OCI-LY3 (cell line): ENCODE measurements around the gene WBP2.

Experiments
- H2AFZ ChIP-seq: fragments of 200-600, 300-600 bp; shearing (Covaris generic); 2 replicates; pipeline ENCODE4 v1.6.0; 2014; ENCODE audit warnings: antibody characterized with exemption, low read depth, low read length
- H3K27ac ChIP-seq: fragments of 200-600, 300-600 bp; sonication (generic); 2 replicates; pipeline ENCODE4 v1.5.1; 2014; ENCODE audit warnings: mild to moderate bottlenecking, low read length, moderate library complexity, mixed read lengths
- H3K27me3 ChIP-seq: fragments of 200-600, 300-600 bp; sonication (generic); 2 replicates; pipeline ENCODE4 v1.6.1; 2014; ENCODE audit warnings: low read depth, low read length, mixed read lengths
- H3K36me3 ChIP-seq: fragments of 200-600, 300-600 bp; sonication (generic); replicated peaks from 2 replicates; pipeline ENCODE3; 2014; ENCODE audit warnings: low read depth, low read length, mixed read lengths
- H3K4me1 ChIP-seq: fragments of 300-600, 200-600 bp; sonication (generic); 2 replicates; pipeline ENCODE4 v1.6.1; 2014; ENCODE audit warnings: low read length, mixed read lengths
- H3K4me2 ChIP-seq: fragments of 200-600, 300-600 bp; sonication (generic); 2 replicates; pipeline ENCODE4 v1.6.1; 2014; ENCODE audit warnings: low read length, mixed read lengths
- H3K4me3 ChIP-seq: fragments of 300-600, 200-600 bp; sonication (generic); 2 replicates; pipeline ENCODE4 v1.5.1; 2014; ENCODE audit warnings: antibody characterized with exemption, mild to moderate bottlenecking, low read length, moderate library complexity
- H3K79me2 ChIP-seq: fragments of 300-600, 200-600 bp; shearing (Covaris generic); 2 replicates; pipeline ENCODE4 v1.6.1; 2014; ENCODE audit warnings: mild to moderate bottlenecking, low read length, mixed read lengths
- H3K9ac ChIP-seq: fragments of 300-600, 200-600 bp; shearing (Covaris generic); 2 replicates; pipeline ENCODE4 v1.6.0; 2014; ENCODE audit warnings: mild to moderate bottlenecking, low read length, moderate library complexity
- H3K9me3 ChIP-seq: fragments of 200-600, 300-600 bp; shearing (Covaris generic); 2 replicates; pipeline ENCODE4 v1.6.1; 2014; ENCODE audit warnings: low read length, mixed read lengths; ENCODE audit not compliant: insufficient read depth
- H4K20me1 ChIP-seq: fragments of 200-600, 300-600 bp; sonication (generic); 2 replicates; pipeline ENCODE4 v1.6.1; 2016; ENCODE audit warnings: low read length, mixed read lengths; ENCODE audit not compliant: insufficient read depth
- EZH2phosphoT487 ChIP-seq: fragments of 200-600 bp; shearing (Covaris generic); IDR thresholded peaks from 2 replicates; pipeline ENCODE4 v1.6.1; 2018; ENCODE audit warnings: antibody characterized with exemption, mixed run types, low read depth
- TF ChIP-seq, protein P1 (sequence below): fragments of 200-600, 300-600 bp; sonication (generic); IDR thresholded peaks from 2 replicates; pipeline ENCODE4 v1.5.1; 2014; ENCODE audit warnings: antibody characterized with exemption, low read length, low read depth

Gene WBP2

DNA sequence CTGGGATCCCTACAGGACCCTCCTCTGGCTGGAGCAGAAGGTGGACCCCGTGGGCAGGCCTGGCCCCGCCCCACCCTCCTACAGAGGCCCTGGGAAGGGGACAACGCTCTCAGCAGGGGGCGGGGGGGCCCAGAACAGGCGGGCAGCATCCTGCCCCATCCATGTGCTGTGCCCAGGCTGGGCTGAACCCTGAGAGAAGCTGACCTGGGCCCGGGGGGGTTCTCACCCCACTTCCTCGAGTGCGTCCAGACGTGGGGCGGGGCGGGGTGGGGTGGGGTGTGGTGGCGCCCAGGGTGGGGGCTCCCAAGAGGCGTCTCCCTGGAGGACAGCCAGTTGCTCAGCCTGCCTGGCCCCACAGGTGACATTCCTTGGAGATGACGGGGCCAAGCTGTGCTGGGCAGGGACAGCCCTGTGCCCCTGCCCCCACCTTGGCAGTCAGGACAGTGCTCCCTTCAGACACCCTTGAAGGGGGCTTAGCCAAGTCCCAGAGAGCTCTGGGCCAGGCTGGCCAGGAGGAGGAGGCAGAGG, 10.5 kb downstream of the WBP2 start:
- Histone ChIP-seq H3K36me3 (peaks cover 23% of the 10 kb centered on the region), H3K4me1 (peaks cover 20% of the 10 kb centered on the region), H3K9ac (peak overlapping the region; percentile 84), H2AFZ (no peak overlapping the region), H4K20me1 (no peaks in the 10 kb centered on the region), H3K9me3 (no peaks in the 10 kb centered on the region), H3K4me3 (peak overlapping the region; percentile 84), H3K27ac (peak overlapping the region; percentile 50), H3K79me2 (no peaks in the 10 kb centered on the region), H3K4me2 (peak overlapping the region; percentile 94), H3K27me3 (no peaks in the 10 kb centered on the region)
- TF ChIP-seq, protein P1, sequence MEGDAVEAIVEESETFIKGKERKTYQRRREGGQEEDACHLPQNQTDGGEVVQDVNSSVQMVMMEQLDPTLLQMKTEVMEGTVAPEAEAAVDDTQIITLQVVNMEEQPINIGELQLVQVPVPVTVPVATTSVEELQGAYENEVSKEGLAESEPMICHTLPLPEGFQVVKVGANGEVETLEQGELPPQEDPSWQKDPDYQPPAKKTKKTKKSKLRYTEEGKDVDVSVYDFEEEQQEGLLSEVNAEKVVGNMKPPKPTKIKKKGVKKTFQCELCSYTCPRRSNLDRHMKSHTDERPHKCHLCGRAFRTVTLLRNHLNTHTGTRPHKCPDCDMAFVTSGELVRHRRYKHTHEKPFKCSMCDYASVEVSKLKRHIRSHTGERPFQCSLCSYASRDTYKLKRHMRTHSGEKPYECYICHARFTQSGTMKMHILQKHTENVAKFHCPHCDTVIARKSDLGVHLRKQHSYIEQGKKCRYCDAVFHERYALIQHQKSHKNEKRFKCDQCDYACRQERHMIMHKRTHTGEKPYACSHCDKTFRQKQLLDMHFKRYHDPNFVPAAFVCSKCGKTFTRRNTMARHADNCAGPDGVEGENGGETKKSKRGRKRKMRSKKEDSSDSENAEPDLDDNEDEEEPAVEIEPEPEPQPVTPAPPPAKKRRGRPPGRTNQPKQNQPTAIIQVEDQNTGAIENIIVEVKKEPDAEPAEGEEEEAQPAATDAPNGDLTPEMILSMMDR, result no peak
- no peak for TF ChIP-seq EZH2phosphoT487

DNA sequence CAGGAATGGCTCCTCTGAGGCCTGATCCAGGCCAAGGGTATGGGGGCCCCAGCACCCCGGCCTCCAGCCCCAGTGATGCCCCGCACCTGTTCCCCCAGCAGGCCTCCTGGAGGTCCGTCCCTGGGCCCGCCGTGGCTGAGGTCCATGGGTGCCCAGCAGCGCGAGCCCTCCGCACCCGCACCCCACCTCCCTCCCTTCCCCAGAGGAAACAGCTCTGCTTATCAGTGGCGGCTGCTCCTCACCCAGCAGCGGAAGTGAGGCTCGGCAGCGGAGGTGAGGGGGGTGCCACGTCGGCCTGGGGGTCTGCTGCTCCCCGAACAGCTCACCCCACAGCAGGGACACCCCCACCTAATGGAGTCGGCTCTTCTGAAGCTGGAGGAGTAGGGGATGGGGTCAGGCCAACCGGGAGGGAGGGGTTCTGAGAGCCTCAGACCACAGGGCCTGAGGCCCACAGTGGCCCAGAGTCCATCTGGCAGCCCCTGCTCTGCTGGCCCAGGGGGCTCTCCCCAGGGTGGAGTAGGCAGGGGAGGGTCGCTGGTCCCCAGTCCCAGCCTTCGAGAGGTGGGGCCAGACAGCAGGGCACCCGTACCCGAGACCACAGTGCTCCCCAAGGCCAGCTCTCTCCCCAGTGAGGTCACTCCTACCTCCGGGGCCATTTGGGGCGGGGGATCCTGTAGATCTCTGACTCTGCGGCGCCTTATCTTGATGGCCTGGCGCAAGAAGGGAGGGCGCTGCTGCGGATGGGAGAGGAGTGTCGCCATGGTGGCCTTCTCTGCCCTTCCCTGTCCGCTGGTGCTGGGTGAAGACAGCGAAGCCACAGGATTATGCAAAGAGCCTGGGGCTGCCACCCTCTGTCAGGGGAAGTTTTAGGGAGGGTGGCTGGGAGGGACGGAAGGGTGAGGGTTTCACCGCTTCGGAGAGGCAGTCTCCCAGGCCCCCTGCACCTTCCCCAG, 11.3 kb downstream of the WBP2 start, which contains the start of gene UNC13D:
Gene UNC13D (minus strand): TSS at position 828 of the 953 bp plus-strand sequence. CDS start 67 bp downstream, at position 761.
- TF ChIP-seq, protein P1, result no peak
- TF ChIP-seq EZH2phosphoT487, result no peak
- H3K9ac ChIP-seq, result peak within 1 kb of the TSS; percentile 84
- H3K4me1 ChIP-seq, result peaks cover 20% of the 10 kb centered on the region
- H3K27me3 ChIP-seq, result no peaks in the 10 kb centered on the region
- peak within 1 kb of the TSS; percentile 66 for H2AFZ ChIP-seq
- H3K79me2 ChIP-seq, result no peaks in the 10 kb centered on the region
- H3K36me3 ChIP-seq, result peaks cover 21% of the 10 kb centered on the region
- H4K20me1 ChIP-seq, result no peaks in the 10 kb centered on the region
- H3K9me3 ChIP-seq, result no peaks in the 10 kb centered on the region
- peak within 1 kb of the TSS; percentile 50 for H3K27ac ChIP-seq
- peak within 1 kb of the TSS; percentile 94 for H3K4me2 ChIP-seq
- H3K4me3 ChIP-seq, result peak within 1 kb of the TSS; percentile 84

DNA sequence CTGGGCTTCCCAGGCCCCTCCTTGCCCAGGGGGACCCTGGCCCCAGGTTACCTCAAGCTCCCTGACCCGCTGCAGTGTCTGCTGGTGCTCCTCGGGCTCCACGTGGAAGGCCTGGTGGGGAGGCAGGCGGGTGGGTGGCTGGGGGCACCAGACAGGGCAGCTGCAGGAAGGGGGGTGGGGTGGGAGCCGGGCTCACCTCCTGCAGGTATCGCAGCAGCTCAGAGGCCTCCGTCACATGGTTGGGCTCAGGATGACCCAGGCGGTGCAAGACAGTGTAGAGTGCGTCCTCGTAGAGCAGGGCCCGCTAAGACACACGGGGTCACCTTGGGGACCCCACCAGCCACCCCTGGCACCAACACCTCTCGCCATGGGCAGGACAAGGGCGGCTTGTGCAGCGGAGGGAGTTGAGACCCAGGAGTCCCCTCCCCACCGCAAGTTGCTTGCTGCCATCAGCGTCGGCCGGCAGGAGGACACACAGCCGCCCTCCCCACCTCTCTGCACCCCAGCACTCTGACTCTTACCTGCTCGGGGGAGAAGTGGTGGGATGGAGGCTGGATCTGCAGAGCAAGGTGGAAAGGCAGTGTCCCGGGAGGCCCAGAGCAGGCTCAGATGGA, 12.1 kb downstream of the WBP2 start:
- H3K79me2 ChIP-seq, result no peaks in the 10 kb centered on the region
- no peak overlapping the region; the same call in 1 of the 2 replicates for H3K27ac ChIP-seq
- H3K4me2 ChIP-seq, result peak overlapping the region; percentile 94
- peak overlapping the region; percentile 84 for H3K4me3 ChIP-seq
- no peaks in the 10 kb centered on the region for H3K9me3 ChIP-seq
- peaks cover 20% of the 10 kb centered on the region for H3K4me1 ChIP-seq
- TF ChIP-seq, protein P1, result no peak
- TF ChIP-seq EZH2phosphoT487, result no peak
- H3K27me3 ChIP-seq, result no peaks in the 10 kb centered on the region
- peak overlapping the region; percentile 66; the same call in 1 of the 2 replicates for H2AFZ ChIP-seq
- peaks cover 18% of the 10 kb centered on the region for H3K36me3 ChIP-seq
- H3K9ac ChIP-seq, result peak overlapping the region; percentile 84
- no peaks in the 10 kb centered on the region for H4K20me1 ChIP-seq

DNA sequence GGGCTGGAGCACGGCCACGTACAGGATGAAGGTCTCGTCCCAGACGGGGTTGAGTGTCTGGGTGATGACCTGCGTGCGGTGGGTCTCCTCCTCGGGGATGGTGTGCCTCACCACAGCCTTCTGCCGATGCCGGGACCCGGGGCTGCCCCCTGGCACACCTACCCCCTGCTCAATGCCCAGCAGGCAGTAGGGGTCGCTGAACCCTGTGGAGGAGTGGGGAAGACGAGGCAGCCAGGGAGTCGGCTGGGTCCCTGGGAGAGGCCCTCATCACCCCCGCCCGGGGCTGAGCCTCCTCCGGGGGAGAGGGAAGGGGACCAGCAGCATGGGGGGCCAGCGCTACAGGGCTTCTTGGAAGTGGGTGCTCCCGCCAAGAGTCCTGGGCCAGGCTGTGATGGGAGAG, 12.7 kb downstream of the WBP2 start:
- H3K79me2 ChIP-seq, result no peaks in the 10 kb centered on the region
- no peak overlapping the region for H3K4me2 ChIP-seq
- no peak overlapping the region for H2AFZ ChIP-seq
- H3K9ac ChIP-seq, result no peak overlapping the region
- no peaks in the 10 kb centered on the region for H3K9me3 ChIP-seq
- H3K4me1 ChIP-seq, result peaks cover 20% of the 10 kb centered on the region
- no peak for TF ChIP-seq EZH2phosphoT487
- TF ChIP-seq, protein P1, result no peak
- H3K4me3 ChIP-seq, result no peak overlapping the region
- peaks cover 12% of the 10 kb centered on the region for H3K36me3 ChIP-seq
- no peak overlapping the region for H3K27ac ChIP-seq
- no peaks in the 10 kb centered on the region for H4K20me1 ChIP-seq
- H3K27me3 ChIP-seq, result no peaks in the 10 kb centered on the region
